HL-60/S4 treated with phorbol 12-myristate 13-acetate at 8.2 ng/mL for 4 days and 3 days (cell line): ENCODE results near the gene CHRNA7.

Source experiments
- in situ Hi-C: fragments of 300-500 bp; cut with MboI; formaldehyde crosslinking; loops from 2 replicates; pipeline ENCODE4 v1.15.0; 2022; ENCODE audit warnings: low sequenced_read_pairs

Gene CHRNA7

GRCh38 chr15:32067115-32067514 is 36.8 kb downstream of the CHRNA7 start:
- in situ Hi-C loops, result no loop called here

DNA sequence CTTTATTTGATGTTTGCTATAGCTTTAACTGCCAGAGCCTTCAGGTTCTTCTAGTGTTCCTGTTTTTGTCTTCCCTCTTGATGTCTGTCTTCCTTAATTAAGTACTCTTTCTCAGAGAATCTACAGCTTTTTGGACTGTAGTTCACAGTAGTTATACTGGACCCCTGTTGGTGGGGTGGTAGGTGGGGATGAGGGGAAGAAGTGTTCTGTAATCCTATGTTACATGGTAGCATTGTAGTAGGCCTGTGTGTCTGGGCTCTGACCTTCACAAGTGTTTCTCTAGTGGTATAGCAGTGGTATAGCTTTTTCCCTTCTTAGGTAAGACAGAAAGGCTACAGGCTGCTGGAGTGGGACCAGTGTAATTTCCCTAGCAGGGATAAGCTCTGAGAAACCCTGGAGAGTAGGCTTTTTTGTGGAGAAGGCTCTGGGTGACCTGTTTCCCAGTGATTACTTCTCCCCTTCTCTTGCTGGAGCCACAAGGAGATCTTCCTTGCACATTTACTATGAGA is 59.6 kb downstream of the CHRNA7 start:
- in situ Hi-C loops, result no loop called here

GRCh38 chr15:32091505-32092380 is 61.4 kb downstream of the CHRNA7 start:
- in situ Hi-C loops, result no loop called here

- in situ Hi-C loops, result no loop called here
These were observed 65.9 kb downstream of the CHRNA7 start for GRCh38 chr15:32096213-32096612.

DNA sequence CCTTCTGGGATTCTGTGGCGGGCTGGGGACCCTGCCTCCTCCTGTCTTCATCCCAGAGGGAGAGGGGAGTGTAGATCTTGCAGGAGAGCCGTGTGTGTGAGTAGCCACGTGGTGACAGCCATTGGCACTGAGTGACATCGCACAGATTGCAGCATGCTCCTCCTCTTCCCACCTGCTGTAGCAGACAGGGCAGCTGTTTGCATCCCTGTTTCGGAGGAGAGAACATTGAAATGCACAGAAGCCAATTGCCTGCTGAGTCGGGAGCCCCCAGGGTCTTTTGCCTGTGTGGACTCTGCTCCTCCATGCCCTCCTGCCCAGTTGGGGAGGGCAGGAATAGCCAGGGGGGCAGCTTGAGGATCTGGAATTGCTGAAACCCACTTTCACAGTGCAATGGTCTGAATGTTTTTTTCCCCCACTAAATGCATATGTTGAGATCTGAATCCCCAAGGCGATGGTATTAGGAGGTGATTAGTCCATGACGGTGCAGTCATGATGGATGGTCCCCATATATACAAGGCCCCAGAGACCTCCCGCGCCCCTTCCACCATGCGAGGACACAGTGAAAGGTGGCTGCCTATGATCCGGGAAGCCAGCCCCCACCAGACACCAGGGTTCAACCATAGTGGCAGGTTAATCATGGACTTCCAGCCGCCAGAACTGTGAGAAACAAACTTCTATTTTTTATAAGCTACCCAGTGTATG is 66.8 kb downstream of the CHRNA7 start:
- in situ Hi-C loops, result no loop called here

DNA sequence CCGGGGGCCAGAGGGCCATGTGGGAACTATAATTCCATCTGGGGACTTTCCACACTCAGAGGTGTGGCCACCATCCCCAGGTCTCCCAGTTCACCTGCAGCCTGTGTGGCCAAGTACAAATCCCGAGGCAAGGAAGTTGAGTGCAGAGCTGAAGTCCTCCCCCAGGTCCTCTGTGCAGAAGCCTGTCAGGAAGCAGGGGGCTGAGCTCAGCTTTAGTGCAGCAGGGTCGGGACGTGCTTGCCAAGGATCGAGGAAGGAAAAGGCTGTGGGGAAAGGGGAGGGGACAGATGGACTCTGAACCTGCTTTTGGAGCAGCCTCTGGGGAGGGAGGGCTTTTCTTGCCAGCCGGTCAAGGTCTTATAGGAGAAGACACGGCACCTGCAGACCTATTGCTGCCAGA is 67.7 kb downstream of the CHRNA7 start:
- in situ Hi-C loops, result no loop called here

DNA sequence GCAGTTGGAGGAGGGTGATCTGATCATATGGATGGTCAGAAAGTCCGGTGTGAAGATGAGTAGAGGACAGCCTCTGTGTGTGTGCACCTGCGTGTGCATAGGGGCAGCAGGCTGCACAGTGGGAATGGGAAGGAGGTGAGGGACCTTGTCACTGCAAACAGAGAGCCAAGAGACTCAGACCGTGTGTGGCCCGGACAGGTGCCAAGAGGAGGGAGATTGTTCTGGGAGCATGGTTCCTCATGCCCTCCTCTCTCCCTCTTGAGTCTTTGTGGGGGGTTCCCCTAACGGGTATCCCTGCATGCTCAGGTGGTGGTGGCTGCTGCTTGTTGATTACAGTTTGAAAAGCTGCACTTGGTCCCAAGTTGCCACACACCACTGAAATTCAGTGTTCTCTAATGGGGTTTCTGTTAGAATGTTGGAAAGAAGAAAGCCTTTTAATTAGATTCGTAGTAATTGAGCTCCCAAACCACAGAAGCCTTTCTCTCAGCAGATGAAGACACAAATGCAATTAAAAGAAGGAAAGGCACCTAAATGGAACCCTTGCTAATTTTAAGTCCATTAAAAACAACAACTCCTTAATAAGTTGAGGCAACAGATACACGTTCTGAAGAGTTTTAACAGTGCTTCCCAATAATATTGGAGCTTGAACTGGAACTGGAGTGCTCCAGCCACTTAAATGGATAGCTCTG is 68.9 kb downstream of the CHRNA7 start:
- in situ Hi-C loops, result no loop called here

GRCh38 chr15:32099956-32100684 is 69.8 kb downstream of the CHRNA7 start:
- in situ Hi-C loops, result no loop called here

DNA sequence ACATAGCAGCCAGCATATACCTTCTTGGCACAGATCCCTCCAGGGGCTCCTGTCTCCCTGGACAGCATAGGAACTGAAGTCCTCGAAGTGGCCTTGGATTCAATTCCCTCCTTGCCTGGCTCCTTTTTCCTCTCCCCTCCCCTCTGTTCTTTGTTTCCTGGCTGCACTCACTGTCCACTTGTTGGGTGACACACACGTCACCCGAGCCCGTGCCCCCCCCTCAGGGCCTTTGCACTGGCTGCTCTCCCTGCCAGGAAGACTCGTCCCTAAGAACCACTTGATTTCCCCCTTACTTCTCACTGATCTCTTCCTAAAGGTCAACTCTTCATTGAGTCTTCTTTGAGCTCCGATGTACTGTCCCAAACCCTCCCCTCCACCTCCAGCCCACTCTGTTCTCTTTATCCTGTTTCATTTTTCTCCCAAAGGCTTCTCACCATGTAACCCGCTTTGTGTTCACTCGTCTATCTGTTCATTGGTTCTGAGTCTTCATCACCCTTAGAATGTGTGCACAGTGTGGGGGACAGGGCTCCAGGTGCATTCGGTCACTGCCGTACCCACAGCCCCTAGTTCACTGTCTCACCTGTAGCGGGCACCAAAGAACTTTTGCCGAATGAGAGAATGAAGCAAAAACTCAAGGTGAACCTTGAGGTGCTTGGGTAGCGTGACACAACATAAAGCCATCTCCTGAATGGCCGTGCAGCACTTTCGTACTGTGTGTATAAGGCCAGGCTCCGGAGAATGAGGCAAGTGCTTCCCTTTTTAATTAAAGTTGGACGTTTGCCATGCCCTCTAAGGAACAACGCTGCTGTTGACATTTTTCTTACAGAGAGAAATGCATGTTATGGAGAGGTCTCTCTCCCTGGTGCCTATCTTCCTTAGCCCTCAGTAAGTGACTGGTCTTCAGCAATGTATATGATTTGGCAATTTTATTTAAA is 74.0 kb downstream of the CHRNA7 start:
- in situ Hi-C loops, result no loop called here

DNA sequence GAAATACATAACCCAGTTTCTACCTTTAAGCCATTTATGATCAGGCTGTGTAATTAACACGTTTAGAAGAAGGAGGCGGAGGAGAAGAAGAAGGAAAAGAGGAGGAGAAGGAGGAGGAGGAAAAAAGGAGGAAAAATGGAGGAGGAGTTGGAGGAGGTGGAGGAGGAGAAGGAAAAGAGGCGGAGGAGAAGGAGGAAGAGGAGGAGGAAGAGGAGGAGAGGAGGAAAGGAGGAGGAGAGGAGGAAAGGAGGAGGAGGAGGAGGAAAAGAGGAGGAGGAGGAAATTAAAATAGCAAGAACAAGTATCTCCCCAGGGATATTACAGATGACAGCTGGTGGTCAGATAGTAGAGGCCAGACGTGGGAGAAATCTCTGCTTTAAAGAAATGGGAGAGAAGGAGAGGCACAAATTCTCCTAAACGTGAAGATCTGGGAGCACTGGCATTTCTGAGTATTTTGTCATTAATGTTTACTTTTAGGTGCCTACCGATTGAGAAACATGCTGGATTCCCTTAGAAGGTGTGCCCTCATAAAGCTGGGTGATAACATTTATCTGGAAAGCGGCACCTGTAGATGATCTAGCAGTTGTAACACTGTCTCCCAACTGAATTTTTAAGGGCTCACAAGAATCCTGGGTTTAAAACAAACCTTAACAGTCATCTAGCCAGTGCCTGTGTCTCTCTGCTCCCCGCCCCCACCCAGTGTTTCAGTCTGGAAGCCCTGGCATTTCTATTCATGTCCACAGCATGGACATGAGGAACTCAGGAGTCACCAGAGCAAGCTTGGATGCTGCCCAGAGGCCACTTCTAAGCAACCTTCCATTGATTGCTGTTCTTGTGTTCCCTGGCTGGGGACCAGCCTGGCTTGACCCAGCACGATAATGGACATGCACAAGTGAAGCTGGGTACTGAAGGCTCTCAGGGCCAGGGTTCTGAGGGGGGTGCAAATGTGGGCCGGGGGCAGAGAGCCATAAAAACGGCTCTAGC is 75.2 kb downstream of the CHRNA7 start:
- in situ Hi-C loops, result no loop called here

- in situ Hi-C loops, result no loop called here
These were observed 76.4 kb downstream of the CHRNA7 start for GRCh38 chr15:32106401-32107381.

DNA sequence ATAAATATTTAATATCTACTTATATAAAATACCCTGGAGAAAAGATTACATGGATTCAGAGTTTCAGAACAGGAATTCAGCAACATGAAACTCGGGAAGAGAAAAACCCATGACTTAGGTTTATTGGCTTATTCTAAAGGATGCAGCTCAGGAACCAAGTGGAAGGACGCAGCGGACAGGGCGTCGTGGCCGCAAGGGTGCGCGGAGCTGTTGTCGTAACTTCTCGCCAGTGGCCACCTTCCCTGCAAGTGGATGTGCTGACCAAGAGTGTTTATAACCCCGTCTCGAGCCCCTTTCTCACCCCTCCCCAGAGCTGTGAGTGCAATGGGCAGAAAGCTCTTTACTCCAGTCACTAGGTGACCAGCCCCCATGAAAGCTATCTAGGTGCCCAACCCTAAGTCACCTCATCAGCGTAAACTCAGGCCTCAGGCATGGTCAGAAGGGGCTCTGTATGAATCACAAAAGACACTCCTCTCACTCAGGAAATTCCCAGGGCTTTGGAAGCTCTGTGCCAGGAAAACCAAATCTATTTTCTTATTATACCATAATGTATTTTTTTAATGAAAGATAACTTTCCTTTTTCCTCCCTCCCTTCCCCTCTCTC is 77.3 kb downstream of the CHRNA7 start:
- in situ Hi-C loops, result no loop called here

GRCh38 chr15:32108661-32109060 is 78.3 kb downstream of the CHRNA7 start:
- in situ Hi-C loops, result no loop called here

DNA sequence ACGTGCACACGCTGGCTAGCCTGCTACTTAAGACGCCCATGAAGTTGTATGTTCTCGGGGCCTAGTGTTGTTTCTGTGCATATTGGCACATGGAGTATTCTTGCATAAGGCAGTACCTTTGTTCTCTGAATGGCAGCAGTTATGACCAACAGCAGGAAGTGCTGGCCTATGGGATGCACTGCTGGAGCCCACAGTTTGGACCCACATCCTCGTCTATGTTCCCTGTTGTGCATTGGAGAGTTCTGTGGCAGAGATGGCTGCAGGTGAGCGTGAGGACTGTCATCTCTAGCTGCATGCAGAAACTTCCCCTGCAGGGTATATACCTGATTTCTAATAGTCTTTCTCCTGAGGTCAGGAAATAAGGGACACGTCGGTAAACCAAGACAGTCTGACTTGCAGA is 81.8 kb downstream of the CHRNA7 start:
- in situ Hi-C loops, result no loop called here

GRCh38 chr15:32113224-32113623 is 82.9 kb downstream of the CHRNA7 start:
- in situ Hi-C loops, result no loop called here

- in situ Hi-C loops, result no loop called here
These were observed 86.8 kb downstream of the CHRNA7 start for GRCh38 chr15:32117122-32117521.

- in situ Hi-C loops, result no loop called here
These were observed 89.0 kb downstream of the CHRNA7 start for GRCh38 chr15:32119286-32119685.
